Mesendoderm (in vitro differentiated cells): ENCODE data around the gene LMTK3. TPM values are rescaled to one million over a fixed set of nuclear protein-coding genes. Genes with fewer than 3 reads are reported as not detected.

Experiments
- DNase-seq: peaks from one replicate; pipeline ENCODE4 v3.0.0; 2013
- H2AK5ac ChIP-seq: 2 replicates; pipeline ENCODE4 v1.6.1; 2013; ENCODE audit warnings: low read length, inconsistent platforms
- H2BK120ac ChIP-seq: 2 replicates; pipeline ENCODE4 v1.6.1; 2013; ENCODE audit warnings: low read depth, mild to moderate bottlenecking, low read length, moderate library complexity, mixed read lengths
- H2BK15ac ChIP-seq: replicated peaks from 2 replicates; pipeline ENCODE4 v1.6.1; 2013; ENCODE audit warnings: low read depth, mild to moderate bottlenecking, moderate library complexity
- H2BK5ac ChIP-seq: 2 replicates; pipeline ENCODE4 v1.6.1; 2013; ENCODE audit warnings: low read length, inconsistent platforms
- H3K18ac ChIP-seq: 2 replicates; pipeline ENCODE4 v1.6.1; 2013; ENCODE audit warnings: mild to moderate bottlenecking, low read length, mixed read lengths
- H3K23ac ChIP-seq: one replicate; pipeline ENCODE4 v1.6.1; 2013; ENCODE audit warnings: low read length
- H3K27ac ChIP-seq: 2 replicates; pipeline ENCODE4 v1.5.1; 2013; ENCODE audit warnings: low read depth, mild to moderate bottlenecking, inconsistent platforms, low read length, moderate library complexity
- H3K27me3 ChIP-seq: 2 replicates; pipeline ENCODE4 v1.6.1; 2013; ENCODE audit warnings: low read length, control low read depth, mild to moderate bottlenecking, inconsistent platforms; ENCODE audit not compliant: insufficient read depth, poor library complexity
- H3K36me3 ChIP-seq: 2 replicates; pipeline ENCODE4 v1.6.1; 2013; ENCODE audit warnings: low read length, inconsistent platforms; ENCODE audit not compliant: control insufficient read depth, insufficient read depth
- H3K4ac ChIP-seq: one replicate; pipeline ENCODE4 v1.6.1; 2013; ENCODE audit warnings: low read depth, mild to moderate bottlenecking, low read length, moderate library complexity
- H3K4me1 ChIP-seq: 2 replicates; pipeline ENCODE4 v1.6.1; 2013; ENCODE audit warnings: low read depth, low read length, inconsistent platforms; ENCODE audit not compliant: control insufficient read depth
- H3K4me2 ChIP-seq: 2 replicates; pipeline ENCODE4 v1.6.1; 2013; ENCODE audit warnings: low read length
- H3K4me3 ChIP-seq: 2 replicates; pipeline ENCODE4 v1.5.1; 2013; ENCODE audit warnings: mild to moderate bottlenecking, low read length
- H3K56ac ChIP-seq: one replicate; pipeline ENCODE4 v1.6.1; 2013; ENCODE audit warnings: low read length
- H3K79me1 ChIP-seq: 2 replicates; pipeline ENCODE4 v1.6.1; 2013; ENCODE audit warnings: low read length, inconsistent platforms
- H3K79me2 ChIP-seq: 2 replicates; pipeline ENCODE4 v1.6.1; 2013; ENCODE audit warnings: mild to moderate bottlenecking, low read length; ENCODE audit not compliant: control insufficient read depth, insufficient read depth
- H3K9ac ChIP-seq: 2 replicates; pipeline ENCODE4 v1.6.1; 2013; ENCODE audit warnings: low read length, inconsistent platforms
- H4K5ac ChIP-seq: one replicate; pipeline ENCODE4 v1.6.1; 2013; ENCODE audit warnings: low read length
- H4K8ac ChIP-seq: one replicate; pipeline ENCODE4 v1.6.1; 2013; ENCODE audit warnings: low read depth, mild to moderate bottlenecking, control low read depth, low read length, moderate library complexity
- WGBS: extraction: QIAGEN DNeasy Blood & Tissue Kit; methylation state at CpG from one replicate; pipeline ENCODE4 v1.1.7; 2013; ENCODE audit warnings: low lambda C conversion rate, missing lambda C conversion rate; ENCODE audit not compliant: insufficient coverage; ENCODE audit errors: extremely low coverage; 5-methylcytosine and 5-hydroxymethylcytosine counted together
- polyA plus RNA-seq, 2 experiments: library from polyadenylated mRNA; stranded (reverse); fragments of 200-250 nt; gene quantifications; one replicate each; pipeline ENCODE4 v1.2.3, GENCODE V29; 2013

The LMTK3 gene, protein sequence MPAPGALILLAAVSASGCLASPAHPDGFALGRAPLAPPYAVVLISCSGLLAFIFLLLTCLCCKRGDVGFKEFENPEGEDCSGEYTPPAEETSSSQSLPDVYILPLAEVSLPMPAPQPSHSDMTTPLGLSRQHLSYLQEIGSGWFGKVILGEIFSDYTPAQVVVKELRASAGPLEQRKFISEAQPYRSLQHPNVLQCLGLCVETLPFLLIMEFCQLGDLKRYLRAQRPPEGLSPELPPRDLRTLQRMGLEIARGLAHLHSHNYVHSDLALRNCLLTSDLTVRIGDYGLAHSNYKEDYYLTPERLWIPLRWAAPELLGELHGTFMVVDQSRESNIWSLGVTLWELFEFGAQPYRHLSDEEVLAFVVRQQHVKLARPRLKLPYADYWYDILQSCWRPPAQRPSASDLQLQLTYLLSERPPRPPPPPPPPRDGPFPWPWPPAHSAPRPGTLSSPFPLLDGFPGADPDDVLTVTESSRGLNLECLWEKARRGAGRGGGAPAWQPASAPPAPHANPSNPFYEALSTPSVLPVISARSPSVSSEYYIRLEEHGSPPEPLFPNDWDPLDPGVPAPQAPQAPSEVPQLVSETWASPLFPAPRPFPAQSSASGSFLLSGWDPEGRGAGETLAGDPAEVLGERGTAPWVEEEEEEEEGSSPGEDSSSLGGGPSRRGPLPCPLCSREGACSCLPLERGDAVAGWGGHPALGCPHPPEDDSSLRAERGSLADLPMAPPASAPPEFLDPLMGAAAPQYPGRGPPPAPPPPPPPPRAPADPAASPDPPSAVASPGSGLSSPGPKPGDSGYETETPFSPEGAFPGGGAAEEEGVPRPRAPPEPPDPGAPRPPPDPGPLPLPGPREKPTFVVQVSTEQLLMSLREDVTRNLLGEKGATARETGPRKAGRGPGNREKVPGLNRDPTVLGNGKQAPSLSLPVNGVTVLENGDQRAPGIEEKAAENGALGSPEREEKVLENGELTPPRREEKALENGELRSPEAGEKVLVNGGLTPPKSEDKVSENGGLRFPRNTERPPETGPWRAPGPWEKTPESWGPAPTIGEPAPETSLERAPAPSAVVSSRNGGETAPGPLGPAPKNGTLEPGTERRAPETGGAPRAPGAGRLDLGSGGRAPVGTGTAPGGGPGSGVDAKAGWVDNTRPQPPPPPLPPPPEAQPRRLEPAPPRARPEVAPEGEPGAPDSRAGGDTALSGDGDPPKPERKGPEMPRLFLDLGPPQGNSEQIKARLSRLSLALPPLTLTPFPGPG (N-terminal part only)
- polyA plus RNA-seq (2013, experiment 1 of 2), result 3.1 TPM
- polyA plus RNA-seq (2013, experiment 2 of 2), result 2.8 TPM

- H3K18ac ChIP-seq, result no peak within 1 kb of the TSS
- no peak within 1 kb of the TSS for H4K8ac ChIP-seq
- no peak within 1 kb of the TSS for H3K4ac ChIP-seq
- H4K5ac ChIP-seq, result no peak within 1 kb of the TSS
- WGBS, result no CpG with 5 or more reads among the region's 32 CpGs
- H3K4me3 ChIP-seq, result no peak within 1 kb of the TSS
- H3K4me2 ChIP-seq, result peak within 1 kb of the TSS; percentile 73
- H3K36me3 ChIP-seq, result no peaks in the 10 kb centered on the region
- peak within 1 kb of the TSS; percentile 37 for H3K9ac ChIP-seq
- no peak within 1 kb of the TSS for H3K23ac ChIP-seq
- H3K79me1 ChIP-seq, result no peaks in the 10 kb centered on the region
- H2BK15ac ChIP-seq, result no peak within 1 kb of the TSS
- H2AK5ac ChIP-seq, result no peak within 1 kb of the TSS
- peak within 1 kb of the TSS; percentile 58 for H3K56ac ChIP-seq
- H3K27ac ChIP-seq, result no peak within 1 kb of the TSS
- H2BK5ac ChIP-seq, result no peak within 1 kb of the TSS
- no peaks in the 10 kb centered on the region for H3K4me1 ChIP-seq
- H3K27me3 ChIP-seq, result no peaks in the 10 kb centered on the region
- H3K79me2 ChIP-seq, result no peaks in the 10 kb centered on the region
- peak; percentile 83 for DNase-seq
- no peak within 1 kb of the TSS for H2BK120ac ChIP-seq
Observed at GRCh38 chr19:48511800-48512503, at the start of gene LMTK3. TSS of gene LMTK3 (minus strand) at chr19:48511835. CDS start at chr19:48511576, 259 bp downstream.

- Histone ChIP-seq H3K4me1 (no peaks in the 10 kb centered on the region), H3K9ac (no peak overlapping the region), H3K27ac (no peak overlapping the region), H3K23ac (no peak overlapping the region), H3K36me3 (no peaks in the 10 kb centered on the region), H3K27me3 (no peaks in the 10 kb centered on the region), H2AK5ac (no peak overlapping the region), H3K79me2 (no peaks in the 10 kb centered on the region), H3K4ac (no peak overlapping the region), H2BK120ac (no peak overlapping the region), H3K79me1 (no peaks in the 10 kb centered on the region), H3K18ac (no peak overlapping the region), H3K4me2 (no peak overlapping the region), H4K5ac (no peak overlapping the region), H3K56ac (peak overlapping the region; percentile 10), H4K8ac (no peak overlapping the region), H3K4me3 (no peak overlapping the region), H2BK5ac (no peak overlapping the region), H2BK15ac (no peak overlapping the region)
- WGBS, result no CpG with 5 or more reads among the region's 11 CpGs
- no peak for DNase-seq
Observed at GRCh38 chr19:48561412-48561811, 49.8 kb upstream of the LMTK3 start.

DNA sequence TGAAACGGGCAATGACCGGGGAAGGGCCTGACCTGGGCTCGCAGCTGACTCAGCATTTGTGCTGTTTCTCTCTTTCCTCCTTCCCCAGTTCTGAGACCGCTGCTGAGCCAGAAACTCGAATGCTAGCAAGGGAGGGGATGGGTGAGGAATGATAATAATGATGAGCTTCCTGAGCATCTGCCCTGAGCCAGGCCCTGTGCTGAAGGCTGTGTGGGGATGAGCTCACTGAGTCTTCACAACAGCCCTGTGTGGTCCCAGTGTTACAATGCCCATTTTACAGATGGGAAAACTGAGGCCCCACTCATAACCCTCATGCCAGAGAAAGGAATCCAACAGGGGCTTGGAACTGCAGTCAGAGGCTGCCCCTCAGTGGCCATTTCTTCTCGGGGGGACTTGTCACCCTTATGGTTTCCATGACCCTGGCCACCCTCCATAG, 48.5 kb upstream of the LMTK3 start:
- no peaks in the 10 kb centered on the region for H3K27me3 ChIP-seq
- peak; percentile 54 for DNase-seq
- no peak overlapping the region for H4K8ac ChIP-seq
- no peak overlapping the region for H3K4me2 ChIP-seq
- no peak overlapping the region for H3K18ac ChIP-seq
- no peak overlapping the region for H3K23ac ChIP-seq
- no peak overlapping the region for H3K27ac ChIP-seq
- no peak overlapping the region for H2AK5ac ChIP-seq
- H3K4ac ChIP-seq, result no peak overlapping the region
- WGBS, result no CpG with 5 or more reads among the region's 6 CpGs
- no peak overlapping the region for H2BK120ac ChIP-seq
- no peak overlapping the region for H4K5ac ChIP-seq
- no peak overlapping the region for H2BK15ac ChIP-seq
- H3K9ac ChIP-seq, result no peak overlapping the region
- no peaks in the 10 kb centered on the region for H3K79me1 ChIP-seq
- H2BK5ac ChIP-seq, result no peak overlapping the region
- H3K4me3 ChIP-seq, result no peak overlapping the region
- H3K56ac ChIP-seq, result no peak overlapping the region
- no peaks in the 10 kb centered on the region for H3K36me3 ChIP-seq
- H3K4me1 ChIP-seq, result no peaks in the 10 kb centered on the region
- H3K79me2 ChIP-seq, result no peaks in the 10 kb centered on the region

DNA sequence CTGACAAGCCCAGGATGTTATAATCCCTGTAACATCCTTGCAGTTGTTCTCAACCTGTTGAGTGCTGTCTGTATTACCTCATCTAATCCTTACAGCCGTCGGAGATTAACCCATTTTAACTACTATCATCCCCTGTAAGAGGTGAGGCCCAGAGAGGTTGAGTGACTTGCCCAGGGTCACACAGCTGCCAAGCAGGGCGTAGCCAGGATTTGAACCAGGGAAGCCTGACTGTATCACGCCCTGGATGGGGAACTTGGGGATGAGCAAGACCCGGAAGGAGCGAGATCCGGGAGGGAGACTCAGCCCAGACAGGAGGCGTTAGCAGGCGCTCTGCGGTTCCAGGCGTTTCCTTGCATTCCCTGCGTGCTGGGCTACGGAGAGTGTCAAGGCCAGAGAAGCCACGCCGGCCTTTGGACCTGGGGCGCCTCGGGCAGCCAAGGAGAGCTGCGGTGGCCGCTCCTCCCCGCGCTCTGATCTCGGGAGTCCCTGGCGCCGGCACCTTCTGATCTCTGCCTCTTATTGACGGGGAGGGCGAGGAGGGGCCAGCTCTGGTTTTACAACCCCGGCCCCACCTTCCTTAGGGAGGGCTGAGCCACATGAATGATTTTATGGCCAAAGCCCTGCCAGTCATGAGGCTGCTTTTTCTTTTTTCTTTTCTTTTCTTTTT, 46.5 kb upstream of the LMTK3 start:
- no peak overlapping the region for H3K18ac ChIP-seq
- H2BK15ac ChIP-seq, result no peak overlapping the region
- H3K4me3 ChIP-seq, result no peak overlapping the region
- no peaks in the 10 kb centered on the region for H3K79me1 ChIP-seq
- no peak overlapping the region for H2BK5ac ChIP-seq
- no CpG with 5 or more reads among the region's 27 CpGs for WGBS
- H4K8ac ChIP-seq, result no peak overlapping the region
- no peaks in the 10 kb centered on the region for H3K4me1 ChIP-seq
- no peak overlapping the region for H3K4me2 ChIP-seq
- H3K23ac ChIP-seq, result no peak overlapping the region
- no peak overlapping the region for H3K56ac ChIP-seq
- H2BK120ac ChIP-seq, result no peak overlapping the region
- H2AK5ac ChIP-seq, result no peak overlapping the region
- no peak overlapping the region for H3K27ac ChIP-seq
- peak; percentile 47 for DNase-seq
- no peak overlapping the region for H4K5ac ChIP-seq
- no peak overlapping the region for H3K4ac ChIP-seq
- H3K9ac ChIP-seq, result no peak overlapping the region
- H3K27me3 ChIP-seq, result no peaks in the 10 kb centered on the region
- H3K36me3 ChIP-seq, result no peaks in the 10 kb centered on the region
- H3K79me2 ChIP-seq, result no peaks in the 10 kb centered on the region

DNA sequence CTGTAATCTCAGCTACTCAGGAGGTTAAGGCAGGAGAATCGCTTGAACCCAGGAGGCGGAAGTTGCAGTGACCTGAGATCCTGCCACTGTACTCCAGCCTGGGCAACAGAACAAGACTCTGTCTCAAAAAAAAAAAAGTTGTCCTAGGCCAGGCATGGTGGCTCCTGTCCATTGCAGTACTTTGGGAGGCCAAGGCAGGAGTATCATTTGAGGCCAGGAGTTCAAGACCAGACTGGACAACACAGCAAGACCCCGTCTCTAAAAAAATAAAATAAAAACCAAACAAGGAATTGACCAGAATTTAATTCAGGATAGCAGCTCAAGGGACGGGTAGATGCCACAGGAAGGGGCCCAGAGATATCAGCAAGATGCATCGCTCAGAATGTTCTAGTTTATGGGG, 45.2 kb upstream of the LMTK3 start:
- H3K79me2 ChIP-seq, result no peaks in the 10 kb centered on the region
- H3K4ac ChIP-seq, result no peak overlapping the region
- no peak overlapping the region for H4K8ac ChIP-seq
- H3K4me3 ChIP-seq, result no peak overlapping the region
- H3K27ac ChIP-seq, result no peak overlapping the region
- H3K36me3 ChIP-seq, result no peaks in the 10 kb centered on the region
- no peak overlapping the region for H3K9ac ChIP-seq
- H3K4me2 ChIP-seq, result no peak overlapping the region
- H4K5ac ChIP-seq, result no peak overlapping the region
- no peak overlapping the region for H2BK15ac ChIP-seq
- no peak overlapping the region for H2AK5ac ChIP-seq
- no peaks in the 10 kb centered on the region for H3K27me3 ChIP-seq
- no CpG with 5 or more reads among the region's 5 CpGs for WGBS
- H3K79me1 ChIP-seq, result no peaks in the 10 kb centered on the region
- no peak overlapping the region for H2BK120ac ChIP-seq
- no peaks in the 10 kb centered on the region for H3K4me1 ChIP-seq
- H3K18ac ChIP-seq, result no peak overlapping the region
- no peak overlapping the region for H3K56ac ChIP-seq
- no peak for DNase-seq
- H3K23ac ChIP-seq, result no peak overlapping the region
- no peak overlapping the region for H2BK5ac ChIP-seq
